GDM1 (cell line): ENCODE data around the gene RALBP1.
"Not testable (repeated sequence)": the region's sequence is repeated elsewhere in the genome, so short reads cannot be mapped to it uniquely, and the experiment has no call there.

ENCODE experiments used
- DNase-seq: peaks from one replicate; lab custom pipeline; 2025; lab: John Stamatoyannopoulos, UW

Gene RALBP1

GRCh38 chr18:9474983-9475642 is at the start of gene RALBP1:
TSS of gene RALBP1 (plus strand) at chr18:9475513. CDS start at chr18:9513046, 37,533 bp downstream.
- peak; percentile 99 for DNase-seq

GRCh38 chr18:9426753-9427152 is 48.6 kb upstream of the RALBP1 start:
- no peak for DNase-seq

- no peak for DNase-seq
Measured at GRCh38 chr18:9428301-9428706, 47.0 kb upstream of the RALBP1 start.

- no peak for DNase-seq
Measured at GRCh38 chr18:9428862-9429661, 46.3 kb upstream of the RALBP1 start.

GRCh38 chr18:9429662-9429993 is 45.7 kb upstream of the RALBP1 start:
- no peak for DNase-seq

- DNase-seq = not testable (repeated sequence)
Measured at GRCh38 chr18:9430315-9430714, 45.0 kb upstream of the RALBP1 start.

GRCh38 chr18:9431296-9431695 is 44.0 kb upstream of the RALBP1 start:
- DNase-seq = no peak

- DNase-seq = not testable (repeated sequence)
Measured at GRCh38 chr18:9433122-9433521, 42.2 kb upstream of the RALBP1 start.

GRCh38 chr18:9433671-9434121 is 41.6 kb upstream of the RALBP1 start:
- no peak for DNase-seq

GRCh38 chr18:9434122-9434701 is 41.1 kb upstream of the RALBP1 start:
- DNase-seq = no peak

GRCh38 chr18:9435041-9435440 is 40.3 kb upstream of the RALBP1 start:
- DNase-seq = no peak

GRCh38 chr18:9436206-9436929 is 38.9 kb upstream of the RALBP1 start:
- no peak for DNase-seq

GRCh38 chr18:9437021-9437437 is 38.3 kb upstream of the RALBP1 start:
- DNase-seq = no peak

GRCh38 chr18:9437672-9438071 is 37.6 kb upstream of the RALBP1 start:
- no peak for DNase-seq

- no peak for DNase-seq
Measured at GRCh38 chr18:9441061-9441460, 34.3 kb upstream of the RALBP1 start.

- DNase-seq = no peak
Measured at GRCh38 chr18:9444549-9444948, 30.8 kb upstream of the RALBP1 start.

GRCh38 chr18:9446839-9447238 is 28.5 kb upstream of the RALBP1 start:
- no peak for DNase-seq

- no peak for DNase-seq
Measured at GRCh38 chr18:9447334-9447733, 28.0 kb upstream of the RALBP1 start.

- no peak for DNase-seq
Measured at GRCh38 chr18:9449600-9450414, 25.5 kb upstream of the RALBP1 start.

- not testable (repeated sequence) for DNase-seq
Measured at GRCh38 chr18:9450920-9451319, 24.4 kb upstream of the RALBP1 start.

GRCh38 chr18:9453283-9453682 is 22.0 kb upstream of the RALBP1 start:
- DNase-seq = no peak
